ENCODE results near the gene RASGEF1B.

The RASGEF1B gene

GRCh38 chr4:81504112-81505003 lies 32.7 kb upstream of the RASGEF1B start:
- no peak overlapping the region for H3K27ac ChIP-seq
- TF ChIP-seq CTCF (IDR thresholded peaks at IDR 0.05; ENCODE audit: low read depth, low read length, missing control alignments), result no peak
- no peaks in the 10 kb centered on the region for H3K36me3 ChIP-seq (replicated peaks)
- no peak for DNase-seq
- no peaks in the 10 kb centered on the region for H3K27me3 ChIP-seq (replicated peaks)
- in situ Hi-C loops (cut with HindIII; ENCODE audit: low pct_ligation_motif_present, low sequenced_read_pairs), result no loop called here
- no peak overlapping the region for H3K4me3 ChIP-seq (ENCODE audit: low read depth, low read length)

- H3K27me3 ChIP-seq (replicated peaks), result no peaks in the 10 kb centered on the region
- no peaks in the 10 kb centered on the region for H3K36me3 ChIP-seq (replicated peaks)
- no peak for TF ChIP-seq CTCF (IDR thresholded peaks at IDR 0.05; ENCODE audit: low read depth, low read length, missing control alignments)
- H3K27ac ChIP-seq, result no peak overlapping the region
- no peak overlapping the region for H3K4me3 ChIP-seq (ENCODE audit: low read depth, low read length)
- no peak for DNase-seq
- in situ Hi-C loops (cut with HindIII; ENCODE audit: low pct_ligation_motif_present, low sequenced_read_pairs), result no loop called here
These were observed 31.9 kb upstream of the RASGEF1B start for GRCh38 chr4:81503586-81503985.

- no peak for DNase-seq
- in situ Hi-C loops (cut with HindIII; ENCODE audit: low pct_ligation_motif_present, low sequenced_read_pairs), result no loop called here
- Histone ChIP-seq H3K36me3 (replicated peaks) (no peaks in the 10 kb centered on the region), H3K27ac (no peak overlapping the region), H3K4me3 (ENCODE audit: low read depth, low read length) (no peak overlapping the region), H3K27me3 (replicated peaks) (no peaks in the 10 kb centered on the region)
- no peak for TF ChIP-seq CTCF (IDR thresholded peaks at IDR 0.05; ENCODE audit: low read depth, low read length, missing control alignments)
These were observed 30.9 kb upstream of the RASGEF1B start for GRCh38 chr4:81502564-81502963.

GRCh38 chr4:81499840-81500239 lies 28.1 kb upstream of the RASGEF1B start:
- DNase-seq, result no peak
- no peak for TF ChIP-seq CTCF (IDR thresholded peaks at IDR 0.05; ENCODE audit: low read depth, low read length, missing control alignments)
- no peaks in the 10 kb centered on the region for H3K36me3 ChIP-seq (replicated peaks)
- no peaks in the 10 kb centered on the region for H3K27me3 ChIP-seq (replicated peaks)
- H3K27ac ChIP-seq, result no peak overlapping the region
- in situ Hi-C loops (cut with HindIII; ENCODE audit: low pct_ligation_motif_present, low sequenced_read_pairs), result no loop called here
- H3K4me3 ChIP-seq (ENCODE audit: low read depth, low read length), result no peak overlapping the region

- H3K4me3 ChIP-seq (ENCODE audit: low read depth, low read length), result no peak overlapping the region
- H3K27ac ChIP-seq, result no peak overlapping the region
- no peak for DNase-seq
- in situ Hi-C loops (cut with HindIII; ENCODE audit: low pct_ligation_motif_present, low sequenced_read_pairs), result no loop called here
- H3K36me3 ChIP-seq (replicated peaks), result no peaks in the 10 kb centered on the region
- TF ChIP-seq CTCF (IDR thresholded peaks at IDR 0.05; ENCODE audit: low read depth, low read length, missing control alignments), result no peak
- H3K27me3 ChIP-seq (replicated peaks), result no peaks in the 10 kb centered on the region
These were observed 26.9 kb upstream of the RASGEF1B start for GRCh38 chr4:81498551-81499099.

Measured in brain microvascular endothelial cell (primary cell).